Ureter (tissue), 1 donor: ENCODE data around the gene GRIP1. TPM values are rescaled to one million over a fixed set of nuclear protein-coding genes. Genes with fewer than 3 reads are reported as not detected.

Experiments
- DNase-seq: peaks from one replicate; pipeline ENCODE4 v3.0.0-alpha.2; 2020; ENCODE audit warnings: low spot score
- total RNA-seq: library from RNA; stranded (reverse); gene quantifications from one replicate; pipeline ENCODE4 v1.2.4, GENCODE V29; 2023
- donor health status: DM: yes; HTN: yes; CAD: no.

The GRIP1 gene, protein sequence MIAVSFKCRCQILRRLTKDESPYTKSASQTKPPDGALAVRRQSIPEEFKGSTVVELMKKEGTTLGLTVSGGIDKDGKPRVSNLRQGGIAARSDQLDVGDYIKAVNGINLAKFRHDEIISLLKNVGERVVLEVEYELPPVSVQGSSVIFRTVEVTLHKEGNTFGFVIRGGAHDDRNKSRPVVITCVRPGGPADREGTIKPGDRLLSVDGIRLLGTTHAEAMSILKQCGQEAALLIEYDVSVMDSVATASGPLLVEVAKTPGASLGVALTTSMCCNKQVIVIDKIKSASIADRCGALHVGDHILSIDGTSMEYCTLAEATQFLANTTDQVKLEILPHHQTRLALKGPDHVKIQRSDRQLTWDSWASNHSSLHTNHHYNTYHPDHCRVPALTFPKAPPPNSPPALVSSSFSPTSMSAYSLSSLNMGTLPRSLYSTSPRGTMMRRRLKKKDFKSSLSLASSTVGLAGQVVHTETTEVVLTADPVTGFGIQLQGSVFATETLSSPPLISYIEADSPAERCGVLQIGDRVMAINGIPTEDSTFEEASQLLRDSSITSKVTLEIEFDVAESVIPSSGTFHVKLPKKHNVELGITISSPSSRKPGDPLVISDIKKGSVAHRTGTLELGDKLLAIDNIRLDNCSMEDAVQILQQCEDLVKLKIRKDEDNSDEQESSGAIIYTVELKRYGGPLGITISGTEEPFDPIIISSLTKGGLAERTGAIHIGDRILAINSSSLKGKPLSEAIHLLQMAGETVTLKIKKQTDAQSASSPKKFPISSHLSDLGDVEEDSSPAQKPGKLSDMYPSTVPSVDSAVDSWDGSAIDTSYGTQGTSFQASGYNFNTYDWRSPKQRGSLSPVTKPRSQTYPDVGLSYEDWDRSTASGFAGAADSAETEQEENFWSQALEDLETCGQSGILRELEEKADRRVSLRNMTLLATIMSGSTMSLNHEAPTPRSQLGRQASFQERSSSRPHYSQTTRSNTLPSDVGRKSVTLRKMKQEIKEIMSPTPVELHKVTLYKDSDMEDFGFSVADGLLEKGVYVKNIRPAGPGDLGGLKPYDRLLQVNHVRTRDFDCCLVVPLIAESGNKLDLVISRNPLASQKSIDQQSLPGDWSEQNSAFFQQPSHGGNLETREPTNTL
- total RNA-seq, result 31.1 TPM

DNA sequence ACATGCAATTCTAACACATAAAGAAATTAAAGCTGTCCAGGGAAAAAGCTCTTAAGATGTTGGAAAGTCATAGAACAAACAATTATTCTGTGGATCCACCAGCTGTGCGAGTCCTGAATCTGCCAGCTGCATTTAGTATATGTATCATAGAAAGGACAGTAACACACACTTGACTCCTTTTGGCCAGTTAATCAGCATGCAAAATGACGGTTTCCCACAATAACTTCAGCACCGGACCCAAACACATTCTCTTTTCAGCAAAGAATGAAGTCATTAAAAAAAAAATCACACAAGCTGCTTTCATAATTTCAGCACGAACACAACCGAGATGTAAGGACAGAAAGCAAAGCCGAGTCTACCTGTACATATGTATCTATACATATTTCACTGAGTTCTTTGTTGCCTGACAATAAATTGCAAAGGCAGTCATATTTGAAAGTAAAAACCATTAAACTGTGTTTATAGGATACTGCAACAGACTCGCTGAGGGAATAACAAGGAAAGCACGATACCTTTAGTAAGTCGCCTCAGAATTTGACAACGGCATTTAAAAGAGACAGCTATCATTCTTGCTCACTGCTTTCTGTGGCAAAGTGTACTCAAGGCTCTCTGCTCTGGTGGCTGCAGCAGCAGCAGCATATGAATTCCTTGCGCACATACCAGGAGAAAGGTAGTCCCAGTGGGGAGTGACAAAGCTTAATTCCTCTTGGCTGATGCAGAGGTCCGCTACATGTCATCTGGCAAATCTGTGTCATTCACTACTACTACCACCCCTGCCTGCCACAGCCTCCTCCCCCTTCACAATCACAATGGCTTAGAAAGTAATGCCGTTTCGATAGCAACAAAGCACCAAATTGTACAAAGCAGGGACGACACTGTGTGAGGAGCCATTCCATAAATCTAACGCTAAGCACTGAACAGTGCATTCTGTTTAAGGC is at the start of gene GRIP1:
TSS of gene GRIP1 (minus strand) at position 739 of the 938 bp plus-strand sequence. CDS start at position 567, 172 bp downstream.
- DNase-seq, result no peak

DNA sequence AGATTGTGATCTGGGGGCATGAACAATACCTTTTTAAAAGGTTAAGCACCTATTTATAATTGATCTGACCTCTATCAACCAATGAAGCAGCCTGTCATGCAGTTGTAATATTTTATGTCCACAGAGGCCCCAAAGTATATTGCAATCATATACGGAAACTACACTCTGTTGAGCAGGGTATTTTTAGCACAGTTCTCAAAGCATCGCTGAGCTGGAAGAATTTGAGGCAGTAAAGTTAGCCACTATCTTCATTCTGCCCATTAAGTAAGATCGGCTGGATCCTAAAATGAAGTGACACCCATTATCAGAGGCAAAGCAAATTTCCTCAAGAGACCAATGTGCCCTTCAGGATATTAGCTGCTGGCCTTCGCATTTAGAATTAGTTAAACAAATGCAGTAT is 47.7 kb upstream of the GRIP1 start:
- no peak for DNase-seq

DNA sequence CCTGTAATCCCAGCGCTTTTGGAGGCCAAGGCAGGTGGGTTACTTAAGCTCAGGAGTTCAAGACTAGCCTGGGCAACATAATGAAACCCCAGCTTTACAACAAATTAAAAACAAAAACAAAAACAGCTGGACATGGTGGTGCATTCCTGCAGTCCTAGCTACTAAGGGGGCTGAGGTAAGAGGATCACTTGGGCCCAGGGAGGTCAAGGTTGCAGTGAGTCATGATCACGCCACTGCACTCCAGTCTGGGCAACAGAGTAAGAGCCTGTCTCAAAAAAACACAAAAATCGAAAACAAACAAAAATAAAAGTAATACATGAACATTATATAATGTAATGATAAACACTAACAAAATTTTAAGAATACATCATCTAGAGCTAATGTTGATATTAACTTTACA is 46.2 kb upstream of the GRIP1 start:
- DNase-seq, result no peak

DNA sequence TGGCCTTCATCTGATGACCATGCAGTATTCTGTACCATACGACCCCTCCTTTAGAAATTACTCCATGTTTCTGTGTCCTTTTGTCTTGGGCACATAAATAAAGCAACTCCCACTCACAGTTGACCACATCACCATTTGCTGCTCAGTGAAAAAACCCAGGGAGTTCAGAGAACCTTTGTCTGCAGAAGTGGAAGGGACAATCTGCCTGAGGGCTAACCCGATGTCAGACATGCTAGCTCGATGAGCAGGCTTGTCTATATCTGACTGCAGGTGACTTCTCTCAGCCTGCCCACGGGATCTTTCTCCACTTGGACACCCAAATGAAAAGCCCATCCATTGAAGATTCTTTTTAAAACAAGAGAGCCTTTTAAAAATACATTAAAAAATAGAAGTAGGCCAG is 45.7 kb upstream of the GRIP1 start:
- DNase-seq, result no peak

DNA sequence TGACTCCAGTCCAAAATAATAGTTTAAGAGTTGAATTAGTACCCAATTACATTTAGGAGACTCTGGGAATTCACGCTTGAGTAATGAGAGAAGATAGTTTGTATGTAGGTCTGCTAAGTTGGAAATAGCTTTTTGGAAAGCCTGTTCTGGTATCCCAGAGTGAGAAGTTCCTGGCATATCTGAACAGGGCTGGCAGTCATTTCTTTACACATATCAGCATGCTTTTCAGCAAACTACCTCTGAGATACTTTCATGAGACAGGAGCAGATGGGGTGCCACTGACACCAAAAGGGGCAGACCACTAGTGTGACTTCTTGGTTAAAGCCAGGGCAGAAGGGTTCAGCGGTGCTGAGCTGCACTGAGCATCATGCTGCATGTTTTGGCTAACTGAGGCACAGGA is 45.1 kb upstream of the GRIP1 start:
- DNase-seq, result no peak

DNA sequence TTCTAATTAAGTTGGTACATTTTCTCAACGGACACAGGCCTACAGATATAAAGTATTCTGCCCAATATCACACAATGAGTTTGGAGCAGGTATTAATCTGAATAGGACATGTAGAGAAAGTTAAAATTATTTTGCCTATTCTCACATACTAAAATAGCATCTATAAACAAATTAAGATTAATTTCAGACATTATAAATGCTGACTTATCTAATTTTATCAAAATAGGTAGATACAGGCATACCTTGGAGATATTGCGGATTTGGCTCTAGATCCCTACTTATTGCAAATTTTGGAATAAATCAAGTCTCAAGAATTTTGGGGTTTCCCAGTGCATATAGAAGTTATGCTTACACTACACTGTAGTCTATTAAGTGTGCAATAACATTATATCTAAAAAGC is 41.0 kb upstream of the GRIP1 start:
- no peak for DNase-seq

DNA sequence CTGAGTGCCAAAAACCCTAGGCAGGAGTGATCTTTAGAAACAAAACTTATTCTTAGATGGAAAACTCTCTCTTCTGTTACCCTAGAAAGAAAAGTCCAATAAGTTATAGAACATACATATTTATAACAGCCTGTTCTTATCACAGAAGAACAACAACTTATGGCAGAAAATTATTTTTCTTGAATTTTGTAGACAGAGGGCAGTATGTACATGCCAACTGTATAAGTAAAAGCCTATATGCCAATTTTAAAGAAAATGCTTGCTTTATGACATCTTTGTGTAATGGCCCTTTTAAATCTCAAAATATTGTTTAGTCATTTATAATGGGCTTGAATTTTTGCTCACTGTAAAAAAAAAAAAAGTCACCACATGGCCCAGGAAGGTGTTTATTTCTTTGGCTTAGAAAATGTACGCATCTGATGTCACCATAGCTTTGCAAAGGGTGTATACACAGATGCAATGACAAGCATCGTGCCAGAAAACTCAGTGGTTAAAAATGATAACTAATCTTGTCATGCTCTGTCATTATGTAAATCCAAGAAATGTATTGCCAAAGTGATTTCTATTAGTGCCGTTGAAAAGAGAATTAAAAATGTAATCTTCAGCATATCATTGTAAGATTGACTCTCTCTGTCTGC is 38.3 kb upstream of the GRIP1 start:
- DNase-seq, result no peak

DNA sequence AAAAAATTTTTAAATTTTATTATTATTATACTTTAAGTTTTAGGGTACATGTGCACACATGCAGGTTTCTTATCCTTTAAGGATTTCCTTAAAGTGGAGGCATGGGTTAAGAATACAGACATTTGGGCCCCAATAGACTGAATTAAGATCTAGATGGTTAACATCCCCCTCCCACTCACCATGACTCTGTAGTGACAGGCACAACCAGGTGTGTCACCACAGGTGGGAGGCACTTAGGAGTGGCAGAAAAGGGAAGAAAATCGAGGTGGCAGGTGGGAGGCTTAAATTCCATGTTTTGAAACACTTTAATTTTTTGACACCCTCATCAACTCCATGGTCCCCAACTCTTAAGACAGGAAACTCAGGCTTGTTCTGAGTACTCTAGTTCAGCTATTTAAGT is 37.6 kb upstream of the GRIP1 start:
- no peak for DNase-seq

DNA sequence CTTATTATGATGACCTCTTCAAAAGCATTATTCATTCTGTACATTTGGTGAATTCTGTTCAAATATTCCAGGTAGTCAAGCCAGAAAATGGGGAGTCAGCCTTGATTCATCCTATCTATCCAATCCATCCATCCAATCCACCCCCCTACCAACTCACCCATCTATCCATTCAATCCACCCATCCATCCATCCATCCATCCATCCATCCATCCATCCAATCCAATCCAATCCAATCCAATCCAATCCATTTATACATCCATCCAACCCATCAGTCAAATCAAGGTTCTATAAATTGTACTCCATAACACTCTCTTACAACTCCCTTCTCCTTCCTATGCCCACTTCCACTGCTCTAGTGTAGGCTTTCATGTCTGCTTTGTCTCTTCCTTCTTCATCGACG is 35.8 kb upstream of the GRIP1 start:
- DNase-seq, result no peak

DNA sequence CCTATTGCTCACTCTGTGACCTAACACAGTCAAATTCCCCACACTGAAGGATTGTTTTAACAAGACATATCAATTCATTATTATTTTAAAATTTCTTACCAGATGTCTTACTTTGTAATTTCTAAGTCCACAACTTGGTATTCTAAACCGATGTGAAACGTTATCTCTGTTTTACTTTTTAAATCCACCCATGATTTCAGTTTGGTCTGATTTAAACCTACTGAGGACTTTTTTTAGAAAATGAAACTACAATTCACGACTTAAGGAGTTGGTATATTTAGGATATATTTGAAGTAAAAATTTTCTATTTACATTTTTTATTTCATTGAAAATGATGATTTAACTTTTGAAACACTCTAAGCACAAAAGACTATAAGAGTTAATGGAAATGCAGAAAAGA is 35.1 kb upstream of the GRIP1 start:
- DNase-seq, result no peak

DNA sequence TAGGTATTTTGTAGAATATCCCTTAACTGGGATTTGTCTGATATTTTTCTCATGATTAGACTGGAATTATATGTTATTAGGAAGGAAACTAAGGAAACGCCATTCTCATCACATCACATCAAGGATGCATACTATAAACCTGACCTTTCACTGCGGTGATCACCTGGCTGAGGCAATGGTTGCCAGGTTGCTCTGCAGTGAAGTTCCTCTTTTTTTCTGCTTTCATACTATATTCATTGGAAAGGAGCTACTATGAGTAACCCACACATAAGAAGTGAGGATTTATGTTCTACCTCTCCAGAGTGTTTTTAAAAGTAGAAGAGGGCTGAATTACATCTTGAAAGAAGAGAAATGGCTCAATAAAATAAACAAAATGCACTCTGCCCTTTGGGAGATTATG is 31.0 kb upstream of the GRIP1 start:
- DNase-seq, result no peak

DNA sequence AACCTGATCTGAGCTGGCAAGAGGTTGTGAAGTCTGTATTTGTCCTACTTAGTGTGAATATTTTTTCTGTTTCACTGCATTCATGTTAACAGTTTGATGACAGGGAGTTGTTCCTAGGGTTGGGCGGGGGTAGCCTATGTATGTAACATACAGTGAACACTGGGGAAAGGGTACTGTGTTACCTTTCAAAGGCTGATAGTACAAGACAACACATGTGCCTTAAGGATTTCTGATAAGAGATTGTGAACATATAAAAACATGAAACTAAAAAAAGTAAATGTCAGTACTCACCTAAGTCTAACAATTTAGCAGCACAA is 30.5 kb upstream of the GRIP1 start:
- no peak for DNase-seq

DNA sequence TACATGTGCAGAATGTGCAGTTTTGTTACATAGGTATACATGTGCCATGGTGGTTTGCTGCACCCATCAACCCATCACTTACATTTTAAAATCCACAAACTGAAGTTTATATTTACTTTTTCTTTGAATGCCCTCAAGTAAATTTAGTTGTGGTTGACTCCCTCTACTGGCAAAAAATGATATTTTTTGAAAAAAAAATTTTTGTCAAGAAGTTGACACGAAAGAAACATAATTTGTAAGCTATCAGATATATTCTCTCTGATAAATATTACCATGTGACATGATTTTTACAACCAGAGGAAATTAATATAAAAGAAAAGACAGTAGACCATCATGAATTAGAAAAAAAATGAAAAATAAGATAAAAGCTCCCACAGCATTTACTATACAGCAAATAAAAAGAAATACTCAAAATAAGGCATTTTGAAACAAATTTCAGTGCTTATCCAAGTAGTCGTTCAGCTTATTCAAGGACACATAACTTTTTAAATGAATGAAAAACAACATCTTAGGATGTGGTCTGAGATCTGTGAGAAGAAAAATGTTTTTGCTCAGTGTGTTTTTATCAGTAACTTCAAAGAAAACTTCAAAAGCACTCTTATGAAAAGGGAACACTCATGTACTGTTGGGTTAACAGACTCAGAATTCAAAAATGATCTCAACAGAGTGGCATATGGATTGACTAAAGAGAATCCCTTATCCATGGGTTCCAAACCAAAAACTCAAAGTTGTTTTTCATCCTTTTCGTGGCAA is 30.0 kb upstream of the GRIP1 start:
- DNase-seq, result no peak

DNA sequence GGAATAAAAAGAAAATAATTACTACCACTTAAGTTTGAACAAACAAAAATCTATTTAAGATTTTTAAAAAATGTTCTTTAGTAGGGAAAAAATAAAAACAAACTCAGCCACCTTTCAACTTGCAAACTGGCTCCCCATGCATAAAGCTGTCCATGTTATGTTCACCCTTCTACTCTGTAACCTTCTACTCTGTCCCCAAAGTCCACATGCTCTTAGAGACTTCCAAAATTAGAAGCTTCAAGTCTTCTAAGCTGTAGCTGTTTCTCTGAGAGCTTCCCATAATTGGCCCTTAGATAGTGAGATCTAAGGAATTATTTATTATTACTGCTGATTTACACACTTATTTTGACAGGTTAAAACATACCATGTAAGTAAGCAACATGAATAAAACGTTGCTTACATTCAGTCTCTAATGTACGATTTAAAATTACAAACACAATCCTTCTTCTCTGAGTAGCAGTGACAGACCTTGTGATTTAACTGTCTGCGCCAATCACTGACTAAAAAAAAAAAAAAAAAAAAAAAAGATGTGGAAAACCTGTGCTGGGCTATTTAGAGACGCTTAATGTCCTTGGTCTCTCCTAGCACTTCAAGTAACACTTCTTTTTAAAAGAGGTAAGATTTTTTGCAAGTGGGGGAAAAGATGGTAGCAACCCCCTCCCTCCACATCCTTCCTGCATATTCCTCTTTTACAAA is 28.3 kb upstream of the GRIP1 start:
- no peak for DNase-seq

DNA sequence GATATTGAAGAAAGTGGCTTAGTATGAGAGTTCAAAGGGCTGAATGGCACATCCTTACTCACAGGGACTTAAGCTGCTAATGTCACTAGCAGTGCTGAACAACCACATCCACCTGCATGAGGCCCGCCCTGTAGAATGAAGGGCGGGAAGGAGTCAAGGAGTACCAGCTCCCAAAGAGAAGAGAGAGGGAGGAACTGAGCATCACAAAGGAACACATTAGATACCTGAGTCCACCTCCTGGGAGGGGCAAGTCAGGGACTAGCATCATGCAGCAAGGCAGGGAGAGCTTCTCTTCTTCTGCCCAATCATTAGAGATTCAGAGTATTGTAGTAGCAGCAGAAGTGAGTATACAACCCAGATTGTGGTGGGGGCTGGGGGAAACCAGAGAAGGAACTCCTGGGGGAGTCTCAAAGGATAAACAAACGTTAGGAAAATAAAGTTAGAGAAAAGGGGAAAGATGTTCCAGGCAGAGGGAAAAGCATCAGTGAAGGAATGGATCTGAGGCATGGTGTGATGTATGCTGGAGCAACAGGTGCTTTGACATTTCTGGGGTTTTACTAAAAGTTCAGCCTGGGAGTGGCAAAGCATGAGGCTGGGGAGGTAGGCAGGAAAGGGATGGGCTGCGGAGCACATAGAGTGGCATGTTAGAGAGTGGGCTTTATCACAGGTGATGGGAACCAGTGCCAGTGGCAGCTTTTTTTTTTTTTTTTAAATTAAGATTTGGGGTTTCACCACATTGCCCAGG is 21.0 kb upstream of the GRIP1 start:
- no peak for DNase-seq

DNA sequence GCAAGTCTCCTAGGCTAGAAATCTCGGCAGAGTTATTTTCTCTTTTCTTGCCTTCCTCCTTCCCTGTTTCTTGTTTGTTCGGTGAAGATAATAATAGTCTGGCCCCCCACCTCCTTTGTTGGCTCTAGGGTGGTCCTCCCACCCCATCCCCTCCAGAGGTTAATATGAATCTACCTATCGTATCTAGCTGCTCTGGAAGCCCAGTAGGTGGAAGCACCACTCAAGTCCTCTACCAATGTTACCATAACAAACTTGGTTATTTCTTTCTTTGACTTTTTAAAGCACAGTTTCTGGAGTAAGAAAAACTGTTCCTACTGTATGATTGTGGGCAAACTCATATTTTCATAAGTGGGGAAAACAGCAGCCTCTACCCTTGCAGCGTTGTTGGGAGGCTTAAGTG is 19.7 kb upstream of the GRIP1 start:
- DNase-seq, result no peak

DNA sequence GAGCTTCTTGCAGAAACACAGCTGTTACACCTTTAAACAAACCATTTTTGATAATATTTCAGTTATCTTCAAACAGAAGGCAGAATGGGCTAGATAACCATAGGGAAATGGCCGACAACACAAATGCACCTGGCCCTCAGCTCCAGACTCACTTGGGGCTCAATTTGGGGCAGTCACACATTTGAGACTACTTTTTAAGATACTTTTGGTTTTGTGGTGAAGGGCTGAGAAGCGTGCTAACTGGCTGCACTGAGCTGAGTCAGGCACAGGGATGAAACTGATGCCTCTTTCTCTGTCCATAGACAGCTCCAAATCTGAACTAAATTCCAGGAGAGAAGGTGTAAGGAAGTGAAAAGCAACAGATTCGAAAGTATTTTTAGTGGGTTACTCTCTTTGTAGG is 18.5 kb upstream of the GRIP1 start:
- DNase-seq, result no peak

DNA sequence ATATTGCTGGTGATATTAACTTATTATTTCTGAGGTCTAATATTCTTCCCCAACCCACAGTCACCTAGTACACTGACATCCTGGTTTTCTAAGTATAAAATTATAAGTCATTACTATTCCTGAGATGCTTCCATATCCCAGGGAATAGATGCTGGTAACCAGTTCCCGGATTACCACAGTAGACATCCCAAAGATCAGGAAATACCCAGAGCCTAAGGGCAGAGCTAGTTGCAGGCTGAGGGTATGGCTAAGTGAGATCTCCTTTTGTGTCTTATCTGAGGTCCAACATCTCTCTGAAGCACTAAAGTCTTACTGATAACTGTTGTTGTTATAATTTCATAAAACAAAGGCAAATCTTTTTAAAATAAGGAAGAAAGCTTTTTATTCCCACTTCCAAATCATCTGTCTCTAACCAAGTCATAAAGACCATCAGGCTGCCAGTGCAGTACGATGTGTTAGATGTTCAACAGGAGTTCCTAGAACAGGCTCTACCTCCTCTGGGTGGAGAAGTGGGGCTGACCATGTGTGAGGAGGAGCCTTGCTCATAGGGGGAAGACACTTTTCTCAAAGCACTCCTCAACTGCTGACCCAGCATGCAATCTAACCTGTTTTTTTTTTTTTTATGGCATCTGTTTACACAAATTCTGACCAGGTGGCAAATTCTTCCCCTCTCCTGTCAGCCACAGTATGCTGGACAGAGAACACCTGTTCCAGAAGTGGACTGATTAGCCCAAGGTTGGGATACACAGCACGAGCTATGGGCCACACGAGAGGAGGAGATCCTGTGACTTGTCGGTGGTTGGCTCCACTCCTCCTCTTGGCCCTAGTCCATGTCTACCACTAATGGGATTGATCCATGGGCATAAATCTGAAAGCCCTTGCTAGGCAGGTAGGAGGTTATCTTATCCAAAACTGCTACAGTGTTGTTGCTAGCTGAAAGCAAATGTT is 16.1 kb upstream of the GRIP1 start:
- DNase-seq, result no peak
